Panc1 (cell line): Measurements from ENCODE around the gene DDX19B. TPM values are rescaled to one million over a fixed set of nuclear protein-coding genes. Genes with fewer than 3 reads are reported as not detected.
"Not testable (repeated sequence)": the region's sequence is repeated elsewhere in the genome, so short reads cannot be mapped to it uniquely, and the experiment has no call there.

ENCODE experiments used
- ATAC-seq: fragments of 200-7000 bp; cut with Tn5 transposase; 2 replicates; pipeline ENCODE4 v1.9.1; 2020; ENCODE audit warnings: mild to moderate bottlenecking, moderate library complexity
- BruUV-seq: library from RNA; stranded (reverse); fragments of 400-500 nt; replicated peaks from 2 replicates; lab custom pipeline; 2021; lab: Mats Ljungman, UMichigan
- CTCF ChIA-PET: fragments of 300-600 bp; sonication (Branson Sonifier 250); formaldehyde crosslinking; loops from one replicate; lab custom pipeline; 2022; ENCODE audit warnings: antibody characterized with exemption; lab: Charles Lee
- POLR2A ChIA-PET: fragments of 300-600 bp; sonication (Branson Sonifier 250); formaldehyde crosslinking; loops from one replicate; lab custom pipeline; 2022; ENCODE audit warnings: antibody characterized with exemption; lab: Charles Lee
- DNase-seq: peaks from one replicate; pipeline ENCODE4 v3.0.0-alpha.2; 2010; ENCODE audit warnings: low read depth, low spot score
- H3K27ac ChIP-seq: 2 replicates; pipeline ENCODE4 v1.5.1; 2011; ENCODE audit warnings: mild to moderate bottlenecking, low read length, inconsistent platforms
- H3K27me3 ChIP-seq: fragments of 200-500 bp; sonication (Bioruptor generic); 2 replicates; pipeline ENCODE4 v1.6.0; 2014; ENCODE audit warnings: low read length, inconsistent platforms; ENCODE audit not compliant: control insufficient read depth, insufficient read depth
- H3K36me3 ChIP-seq: fragments of 200-500 bp; sonication (Bioruptor generic); 2 replicates; pipeline ENCODE4 v1.5.1; 2014; ENCODE audit warnings: inconsistent platforms, mild to moderate bottlenecking, low read length, moderate library complexity; ENCODE audit not compliant: control insufficient read depth, insufficient read depth
- H3K4me1 ChIP-seq: 2 replicates; pipeline ENCODE4 v1.5.1; 2011; ENCODE audit warnings: inconsistent platforms, mild to moderate bottlenecking, low read length, moderate library complexity; ENCODE audit not compliant: control insufficient read depth, insufficient read depth
- H3K4me3 ChIP-seq, 2 experiments: 2 replicates each; pipeline ENCODE4 v1.5.1; 2011 to 2012; ENCODE audit warnings: low read depth in 2 of 2, low read length in 2 of 2, mild to moderate bottlenecking in 2 of 2, inconsistent platforms in 1 of 2, moderate library complexity in 1 of 2
- H3K9me3 ChIP-seq: fragments of 200-500 bp; sonication (Bioruptor generic); 2 replicates; pipeline ENCODE4 v1.5.1; 2014; ENCODE audit warnings: low read depth, mild to moderate bottlenecking, inconsistent platforms, low read length, moderate library complexity; ENCODE audit not compliant: control insufficient read depth, insufficient read depth
- CTCF ChIP-seq: fragments of 450-650 bp; IDR thresholded peaks from 2 replicates; pipeline ENCODE4 v1.5.1; 2017; ENCODE audit warnings: mild to moderate bottlenecking
- POLR2AphosphoS5 ChIP-seq: IDR thresholded peaks from 2 replicates; pipeline ENCODE4 v1.6.1; 2012; ENCODE audit warnings: mild to moderate bottlenecking, low read depth, low read length, moderate library complexity
- SIN3A ChIP-seq: IDR thresholded peaks from 2 replicates; pipeline ENCODE4 v1.6.1; 2012; ENCODE audit warnings: low read depth, mild to moderate bottlenecking, low read length, moderate library complexity, borderline replicate concordance; ENCODE audit not compliant: insufficient read depth
- TCF7L2 ChIP-seq: IDR thresholded peaks from 2 replicates; pipeline ENCODE4 v1.6.1; 2011; ENCODE audit warnings: mild to moderate bottlenecking, low read depth, low read length, inconsistent platforms
- in situ Hi-C: cut with HindIII; loops from 2 replicates; pipeline ENCODE4 v1.10.0; 2016; ENCODE audit warnings: low sequenced_read_pairs, low pct_unique_long_range_greater_than_20kb
- intact Hi-C: fragments of 100-400 bp; cut with micrococcal nuclease; formaldehyde crosslinking; loops from one replicate; pipeline ENCODE4 v1.10.0; 2022; ENCODE audit not compliant: unreplicated experiment
- total RNA-seq: library from RNA; stranded (reverse); gene quantifications from one replicate; pipeline ENCODE4 v1.2.1, GENCODE V29; 2021; ENCODE audit not compliant: unreplicated experiment
- TF ChIP-seq, protein P1 (sequence below), 2 experiments: IDR thresholded peaks; 2 replicates each; pipeline ENCODE4 v1.6.1; 2011 to 2012; ENCODE audit warnings: low read depth in 2 of 2, control low read depth in 1 of 2, low read length in 1 of 2, mild to moderate bottlenecking in 1 of 2, moderate library complexity in 1 of 2; ENCODE audit not compliant: insufficient read depth in 1 of 2

The DDX19B gene
- total RNA-seq, 1 experiment from 2014 or later = 24.4 TPM

- ATAC-seq (no peak), DNase-seq (no peak)
- peaks cover 4% of the 10 kb centered on the region; the same call in 1 of the 2 replicates for H3K4me1 ChIP-seq
- CTCF ChIA-PET = no interaction called here
- H3K27ac ChIP-seq = no peak overlapping the region
- H3K27me3 ChIP-seq = no peaks in the 10 kb centered on the region
- H3K9me3 ChIP-seq = 0 out of 2 replicates have a peak, but pooled peaks cover 5% of the 10 kb centered on the region
- BruUV-seq = no TSS peak
- H3K36me3 ChIP-seq = no peaks in the 10 kb centered on the region; the same call in 1 of the 2 replicates
- no peak for TF ChIP-seq POLR2AphosphoS5
- intact Hi-C loops = no loop called here
- POLR2A ChIA-PET = no interaction called here
- in situ Hi-C loops = no loop called here
- H3K4me3 ChIP-seq = no peak overlapping the region
Measured at GRCh38 chr16:70304892-70305448, 6.0 kb downstream of the DDX19B start.

DNA sequence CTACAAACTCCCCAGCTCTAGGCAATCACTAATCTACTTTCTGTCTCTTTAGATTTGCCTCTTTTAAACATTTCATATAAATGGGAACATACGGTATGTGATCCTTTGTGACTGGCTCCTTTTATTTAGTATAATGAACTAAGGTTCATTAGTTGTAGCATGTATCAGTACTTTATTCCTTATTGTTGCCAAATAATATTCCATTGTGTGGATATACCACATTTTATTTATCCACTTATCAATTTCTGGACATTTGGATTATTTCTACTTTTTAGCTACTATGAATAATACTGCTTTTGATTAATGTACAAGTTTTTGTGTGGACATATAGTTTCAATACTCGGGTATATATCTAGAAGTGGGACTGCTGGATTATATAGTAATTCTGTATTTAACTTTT, 7.9 kb downstream of the DDX19B start:
- TF ChIP-seq CTCF = no peak
- no peak for TF ChIP-seq TCF7L2
- TF ChIP-seq, protein P1, sequence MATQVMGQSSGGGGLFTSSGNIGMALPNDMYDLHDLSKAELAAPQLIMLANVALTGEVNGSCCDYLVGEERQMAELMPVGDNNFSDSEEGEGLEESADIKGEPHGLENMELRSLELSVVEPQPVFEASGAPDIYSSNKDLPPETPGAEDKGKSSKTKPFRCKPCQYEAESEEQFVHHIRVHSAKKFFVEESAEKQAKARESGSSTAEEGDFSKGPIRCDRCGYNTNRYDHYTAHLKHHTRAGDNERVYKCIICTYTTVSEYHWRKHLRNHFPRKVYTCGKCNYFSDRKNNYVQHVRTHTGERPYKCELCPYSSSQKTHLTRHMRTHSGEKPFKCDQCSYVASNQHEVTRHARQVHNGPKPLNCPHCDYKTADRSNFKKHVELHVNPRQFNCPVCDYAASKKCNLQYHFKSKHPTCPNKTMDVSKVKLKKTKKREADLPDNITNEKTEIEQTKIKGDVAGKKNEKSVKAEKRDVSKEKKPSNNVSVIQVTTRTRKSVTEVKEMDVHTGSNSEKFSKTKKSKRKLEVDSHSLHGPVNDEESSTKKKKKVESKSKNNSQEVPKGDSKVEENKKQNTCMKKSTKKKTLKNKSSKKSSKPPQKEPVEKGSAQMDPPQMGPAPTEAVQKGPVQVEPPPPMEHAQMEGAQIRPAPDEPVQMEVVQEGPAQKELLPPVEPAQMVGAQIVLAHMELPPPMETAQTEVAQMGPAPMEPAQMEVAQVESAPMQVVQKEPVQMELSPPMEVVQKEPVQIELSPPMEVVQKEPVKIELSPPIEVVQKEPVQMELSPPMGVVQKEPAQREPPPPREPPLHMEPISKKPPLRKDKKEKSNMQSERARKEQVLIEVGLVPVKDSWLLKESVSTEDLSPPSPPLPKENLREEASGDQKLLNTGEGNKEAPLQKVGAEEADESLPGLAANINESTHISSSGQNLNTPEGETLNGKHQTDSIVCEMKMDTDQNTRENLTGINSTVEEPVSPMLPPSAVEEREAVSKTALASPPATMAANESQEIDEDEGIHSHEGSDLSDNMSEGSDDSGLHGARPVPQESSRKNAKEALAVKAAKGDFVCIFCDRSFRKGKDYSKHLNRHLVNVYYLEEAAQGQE (IDR thresholded peaks at IDR 0.05; ENCODE audit: insufficient read depth in 1 of 2, low read depth in 2 of 2, low read length in 1 of 2) = no peak
- TF ChIP-seq POLR2AphosphoS5 = no peak
- no peak for TF ChIP-seq SIN3A
- no peaks in the 10 kb centered on the region; the same call in 1 of the 2 replicates for H3K36me3 ChIP-seq
- no peak overlapping the region for H3K4me3 ChIP-seq
- intact Hi-C loops = no loop called here
- in situ Hi-C loops = no loop called here
- peaks cover 4% of the 10 kb centered on the region; the same call in 1 of the 2 replicates for H3K4me1 ChIP-seq
- ChIA-PET CTCF (interaction anchor here (0.7 kb wide), 1 partner anchor 19 kb away, joined by 3 read pairs; no protein-coding TSS in a partner anchor), POLR2A (no interaction called here)
- no peak for ATAC-seq
- DNase-seq = no peak
- H3K9me3 ChIP-seq = no peaks in the 10 kb centered on the region
- H3K27ac ChIP-seq = no peak overlapping the region
- BruUV-seq = no TSS peak
- H3K27me3 ChIP-seq = no peaks in the 10 kb centered on the region

GRCh38 chr16:70307726-70308125, 8.7 kb downstream of the DDX19B start:
- H3K36me3 ChIP-seq, H3K4me1 ChIP-seq, DNase-seq, H3K9me3 ChIP-seq, BruUV-seq, in situ Hi-C loops, H3K27ac ChIP-seq, intact Hi-C loops, ATAC-seq, H3K4me3 ChIP-seq, POLR2A ChIA-PET, H3K27me3 ChIP-seq, CTCF ChIA-PET: not testable (repeated sequence)
